ENCODE measurements around the gene PDE4D.

The PDE4D gene

GRCh38 chr5:59246145-59246869 lies 647.2 kb downstream of the PDE4D start:
- H3K4me3 ChIP-seq, result no peak overlapping the region
- no peak for DNase-seq (ENCODE audit: low spot score in 2 of 2)
- in situ Hi-C loops (cut with MboI; ENCODE audit: low sequenced_read_pairs), result no loop called here
- no peaks in the 10 kb centered on the region for H3K4me1 ChIP-seq
- no peaks in the 10 kb centered on the region for H3K9me3 ChIP-seq
- H3K27me3 ChIP-seq (ENCODE audit: low read depth), result no peaks in the 10 kb centered on the region
- H3K36me3 ChIP-seq (replicated peaks), result no peaks in the 10 kb centered on the region

- Histone ChIP-seq H3K9me3 (no peaks in the 10 kb centered on the region), H3K4me3 (no peak overlapping the region), H3K4me1 (no peaks in the 10 kb centered on the region), H3K27me3 (ENCODE audit: low read depth) (no peaks in the 10 kb centered on the region), H3K36me3 (replicated peaks) (no peaks in the 10 kb centered on the region)
- DNase-seq (ENCODE audit: low spot score in 2 of 2), result no peak
- in situ Hi-C loops (cut with MboI; ENCODE audit: low sequenced_read_pairs), result no loop called here
Measured at GRCh38 chr5:59245198-59245597, 648.3 kb downstream of the PDE4D start.

- no peaks in the 10 kb centered on the region for H3K4me1 ChIP-seq
- H3K4me3 ChIP-seq, result no peak overlapping the region
- no peak for DNase-seq (ENCODE audit: low spot score in 2 of 2)
- no peaks in the 10 kb centered on the region for H3K36me3 ChIP-seq (replicated peaks)
- H3K9me3 ChIP-seq, result no peaks in the 10 kb centered on the region
- in situ Hi-C loops (cut with MboI; ENCODE audit: low sequenced_read_pairs), result no loop called here
- 0 out of 2 replicates have a peak, but pooled peaks cover 3% of the 10 kb centered on the region for H3K27me3 ChIP-seq (ENCODE audit: low read depth)
Measured at GRCh38 chr5:59241552-59241951, 652.0 kb downstream of the PDE4D start.

GRCh38 chr5:59241119-59241518 lies 652.4 kb downstream of the PDE4D start:
- H3K4me3 ChIP-seq, result no peak overlapping the region
- in situ Hi-C loops (cut with MboI; ENCODE audit: low sequenced_read_pairs), result no loop called here
- DNase-seq (ENCODE audit: low spot score in 2 of 2), result no peak

GRCh38 chr5:59238126-59238902 lies 655.2 kb downstream of the PDE4D start:
- Histone ChIP-seq H3K9me3 (no peaks in the 10 kb centered on the region), H3K27me3 (ENCODE audit: low read depth) (0 out of 2 replicates have a peak, but pooled peaks cover 3% of the 10 kb centered on the region), H3K4me3 (no peak overlapping the region), H3K4me1 (no peaks in the 10 kb centered on the region), H3K36me3 (replicated peaks) (no peaks in the 10 kb centered on the region)
- no peak for DNase-seq (ENCODE audit: low spot score in 2 of 2)
- in situ Hi-C loops (cut with MboI; ENCODE audit: low sequenced_read_pairs), result no loop called here

More at GRCh38 chr5:59241119-59241518, 652.4 kb downstream of the PDE4D start:
- Histone ChIP-seq H3K9me3 (no peaks in the 10 kb centered on the region), H3K36me3 (replicated peaks) (no peaks in the 10 kb centered on the region), H3K4me1 (no peaks in the 10 kb centered on the region), H3K27me3 (ENCODE audit: low read depth) (0 out of 2 replicates have a peak, but pooled peaks cover 3% of the 10 kb centered on the region)

GRCh38 chr5:59236986-59237385 lies 656.5 kb downstream of the PDE4D start:
- Histone ChIP-seq H3K27me3 (ENCODE audit: low read depth) (0 out of 2 replicates have a peak, but pooled peaks cover 3% of the 10 kb centered on the region), H3K4me3 (no peak overlapping the region), H3K36me3 (replicated peaks) (no peaks in the 10 kb centered on the region), H3K9me3 (no peaks in the 10 kb centered on the region), H3K4me1 (no peaks in the 10 kb centered on the region)
- in situ Hi-C loops (cut with MboI; ENCODE audit: low sequenced_read_pairs), result no loop called here
- no peak for DNase-seq (ENCODE audit: low spot score in 2 of 2)

- Histone ChIP-seq H3K4me3 (no peak overlapping the region), H3K4me1 (no peaks in the 10 kb centered on the region), H3K9me3 (no peaks in the 10 kb centered on the region), H3K36me3 (replicated peaks) (no peaks in the 10 kb centered on the region), H3K27me3 (ENCODE audit: low read depth) (0 out of 2 replicates have a peak, but pooled peaks cover 3% of the 10 kb centered on the region)
- in situ Hi-C loops (cut with MboI; ENCODE audit: low sequenced_read_pairs), result no loop called here
- no peak for DNase-seq (ENCODE audit: low spot score in 2 of 2)
Measured at GRCh38 chr5:59236448-59236847, 657.1 kb downstream of the PDE4D start.

- H3K36me3 ChIP-seq (replicated peaks), result no peaks in the 10 kb centered on the region
Measured at GRCh38 chr5:59234236-59234635, 659.3 kb downstream of the PDE4D start.

GRCh38 chr5:59231221-59231931 lies 662.1 kb downstream of the PDE4D start:
- in situ Hi-C loops (cut with MboI; ENCODE audit: low sequenced_read_pairs), result no loop called here
- H3K4me3 ChIP-seq, result no peak overlapping the region
- H3K9me3 ChIP-seq, result no peaks in the 10 kb centered on the region
- no peaks in the 10 kb centered on the region for H3K27me3 ChIP-seq (ENCODE audit: low read depth)
- no peaks in the 10 kb centered on the region for H3K36me3 ChIP-seq (replicated peaks)
- no peak for DNase-seq (ENCODE audit: low spot score in 2 of 2)
- H3K4me1 ChIP-seq, result no peaks in the 10 kb centered on the region

More at GRCh38 chr5:59234236-59234635, 659.3 kb downstream of the PDE4D start:
- no peaks in the 10 kb centered on the region for H3K9me3 ChIP-seq
- no peak overlapping the region for H3K4me3 ChIP-seq
- in situ Hi-C loops (cut with MboI; ENCODE audit: low sequenced_read_pairs), result no loop called here
- 0 out of 2 replicates have a peak, but pooled peaks cover 3% of the 10 kb centered on the region for H3K27me3 ChIP-seq (ENCODE audit: low read depth)
- no peak for DNase-seq (ENCODE audit: low spot score in 2 of 2)
- no peaks in the 10 kb centered on the region for H3K4me1 ChIP-seq

- in situ Hi-C loops (cut with MboI; ENCODE audit: low sequenced_read_pairs), result no loop called here
- no peak for DNase-seq (ENCODE audit: low spot score in 2 of 2)
- Histone ChIP-seq H3K36me3 (replicated peaks) (no peaks in the 10 kb centered on the region), H3K4me1 (no peaks in the 10 kb centered on the region), H3K9me3 (no peaks in the 10 kb centered on the region), H3K4me3 (no peak overlapping the region), H3K27me3 (ENCODE audit: low read depth) (no peaks in the 10 kb centered on the region)
Measured at GRCh38 chr5:59222687-59223511, 670.6 kb downstream of the PDE4D start.

- no peaks in the 10 kb centered on the region for H3K4me1 ChIP-seq
- no peak overlapping the region for H3K4me3 ChIP-seq
- no peaks in the 10 kb centered on the region for H3K9me3 ChIP-seq
- no peaks in the 10 kb centered on the region for H3K36me3 ChIP-seq (replicated peaks)
- in situ Hi-C loops (cut with MboI; ENCODE audit: low sequenced_read_pairs), result no loop called here
- H3K27me3 ChIP-seq (ENCODE audit: low read depth), result no peaks in the 10 kb centered on the region
- no peak for DNase-seq (ENCODE audit: low spot score in 2 of 2)
Measured at GRCh38 chr5:59221769-59222168, 671.8 kb downstream of the PDE4D start.

- H3K36me3 ChIP-seq (replicated peaks), result no peaks in the 10 kb centered on the region
- no peak overlapping the region for H3K4me3 ChIP-seq
- in situ Hi-C loops (cut with MboI; ENCODE audit: low sequenced_read_pairs), result no loop called here
- no peaks in the 10 kb centered on the region for H3K4me1 ChIP-seq
- peak in 1 of 2 experiments; percentile 8 for DNase-seq (ENCODE audit: low spot score in 2 of 2)
- no peaks in the 10 kb centered on the region for H3K9me3 ChIP-seq
- no peaks in the 10 kb centered on the region for H3K27me3 ChIP-seq (ENCODE audit: low read depth)
Measured at GRCh38 chr5:59218424-59219045, 675.0 kb downstream of the PDE4D start.

GRCh38 chr5:59216841-59217240 lies 676.7 kb downstream of the PDE4D start:
- H3K4me1 ChIP-seq, result no peaks in the 10 kb centered on the region
- H3K36me3 ChIP-seq (replicated peaks), result no peaks in the 10 kb centered on the region
- H3K27me3 ChIP-seq (ENCODE audit: low read depth), result no peaks in the 10 kb centered on the region
- in situ Hi-C loops (cut with MboI; ENCODE audit: low sequenced_read_pairs), result no loop called here
- no peak overlapping the region for H3K4me3 ChIP-seq
- DNase-seq (ENCODE audit: low spot score in 2 of 2), result no peak
- no peaks in the 10 kb centered on the region for H3K9me3 ChIP-seq

Data from HAP-1 (cell line).